Tibial nerve (tissue), 4 donors: ENCODE measurements around the gene ATE1.
"Not testable (repeated sequence)": the region's sequence is repeated elsewhere in the genome, so short reads cannot be mapped to it uniquely, and the experiment has no call there.

ENCODE experiments used
- CTCF ChIP-seq, 5 experiments: fragments of 200-600 bp in 3 of 5; fragments of 450-650 bp in 2 of 5; sonication (generic) in 3 of 5; IDR thresholded peaks; one replicate each; pipeline ENCODE4 v1.5.1; 2016 to 2019; ENCODE audit warnings: antibody characterized with exemption in 5 of 5, mild to moderate bottlenecking in 3 of 5, moderate library complexity in 2 of 5
- EP300 ChIP-seq, 2 donors: sonication (generic); formaldehyde crosslinking; IDR thresholded peaks; one replicate each; pipeline ENCODE4 v1.6.1; 2017; ENCODE audit warnings: antibody characterized with exemption in 2 of 2, mild to moderate bottlenecking in 1 of 2
- POLR2A ChIP-seq, 2 donors: fragments of 450-650 bp; IDR thresholded peaks; one replicate each; pipeline ENCODE4 v1.6.1; 2017; ENCODE audit warnings: antibody characterized with exemption in 2 of 2, mild to moderate bottlenecking in 2 of 2, moderate library complexity in 2 of 2

DNA sequence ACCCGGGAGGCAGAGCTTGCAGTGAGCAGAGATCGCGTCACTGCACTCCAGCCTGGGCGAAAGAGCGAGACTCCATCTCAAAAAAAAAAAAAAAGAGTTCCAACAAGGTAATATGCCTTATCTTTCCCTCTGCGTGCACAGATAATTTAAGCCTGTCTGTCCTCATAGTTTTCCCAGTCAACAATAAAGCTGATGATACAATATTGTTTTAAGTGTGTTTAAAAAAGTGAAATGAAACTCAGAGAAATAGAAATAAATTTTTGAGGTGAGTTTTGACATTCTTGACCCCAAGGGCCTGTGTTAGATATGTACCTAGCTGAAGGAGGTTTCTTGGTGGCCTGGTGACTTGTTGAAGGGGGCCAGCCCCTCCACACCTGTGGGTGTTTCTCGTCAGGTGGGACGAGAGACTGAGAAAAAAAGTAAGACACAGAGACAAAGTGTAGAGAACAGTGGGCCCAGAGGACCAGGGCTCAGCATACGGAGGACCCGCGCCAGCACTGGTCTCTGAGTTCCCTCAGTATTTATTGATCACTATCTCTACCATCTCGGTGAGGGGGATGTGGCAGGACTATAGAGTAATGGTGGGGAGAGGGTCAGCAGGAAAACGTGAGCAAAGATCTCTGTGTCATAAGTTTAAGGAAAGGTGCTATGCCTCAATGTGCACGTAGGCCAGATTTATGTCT lies 1.9 kb upstream of the ATE1 start:
- not testable (repeated sequence) for TF ChIP-seq CTCF, POLR2A, EP300 (IDR thresholded peaks at IDR 0.05)
